Measurements from ENCODE around the gene OGFR.

Gene OGFR

GRCh38 chr20:62793757-62794006 is 11.0 kb upstream of the OGFR start:
- Histone ChIP-seq H3K27ac (no peak overlapping the region), H2AFZ (ENCODE audit: low read depth) (peak overlapping the region; percentile 78; the same call in 1 of the 2 replicates), H4K20me1 (ENCODE audit: insufficient read depth) (no peaks in the 10 kb centered on the region), H3K4me1 (ENCODE audit: low read depth, poor library complexity, severe bottlenecking) (peaks cover 28% of the 10 kb centered on the region), H3K4me3 (IDR thresholded peaks at IDR 0.05; ENCODE audit: insufficient read depth, low read depth, low read length) (no peak overlapping the region), H3K9ac (no peak overlapping the region; the same call in 1 of the 2 replicates), H3K4me2 (peak overlapping the region; percentile 71), H3K36me3 (ENCODE audit: insufficient read depth) (peaks cover 4% of the 10 kb centered on the region; the same call in 1 of the 2 replicates), H3K27me3 (ENCODE audit: insufficient read depth, low read depth) (peaks cover 29% of the 10 kb centered on the region), H3K79me2 (ENCODE audit: insufficient read depth, low read depth) (no peaks in the 10 kb centered on the region)
- no peak for TF ChIP-seq CTCF (conservative IDR thresholded peaks at IDR 0.05; ENCODE audit: low read depth, low read length)

- H3K4me1 ChIP-seq (ENCODE audit: low read depth, poor library complexity, severe bottlenecking): peaks cover 28% of the 10 kb centered on the region
- peak overlapping the region; percentile 90; the same call in 1 of the 2 replicates for H2AFZ ChIP-seq (ENCODE audit: low read depth)
- H3K36me3 ChIP-seq (ENCODE audit: insufficient read depth): peaks cover 7% of the 10 kb centered on the region; the same call in 1 of the 2 replicates
- no peaks in the 10 kb centered on the region for H4K20me1 ChIP-seq (ENCODE audit: insufficient read depth)
- H3K27me3 ChIP-seq (ENCODE audit: insufficient read depth, low read depth): peaks cover 24% of the 10 kb centered on the region
- peak overlapping the region; percentile 82; the same call in 1 of the 2 replicates for H3K9ac ChIP-seq
- TF ChIP-seq CTCF (conservative IDR thresholded peaks at IDR 0.05; ENCODE audit: low read depth, low read length): no peak
- H3K4me2 ChIP-seq: peak overlapping the region; percentile 97
- no peak overlapping the region for H3K4me3 ChIP-seq (IDR thresholded peaks at IDR 0.05; ENCODE audit: insufficient read depth, low read depth, low read length)
- H3K27ac ChIP-seq: peak overlapping the region; percentile 59
- no peaks in the 10 kb centered on the region for H3K79me2 ChIP-seq (ENCODE audit: insufficient read depth, low read depth)
These were observed 10.5 kb upstream of the OGFR start for GRCh38 chr20:62794007-62794724.

DNA sequence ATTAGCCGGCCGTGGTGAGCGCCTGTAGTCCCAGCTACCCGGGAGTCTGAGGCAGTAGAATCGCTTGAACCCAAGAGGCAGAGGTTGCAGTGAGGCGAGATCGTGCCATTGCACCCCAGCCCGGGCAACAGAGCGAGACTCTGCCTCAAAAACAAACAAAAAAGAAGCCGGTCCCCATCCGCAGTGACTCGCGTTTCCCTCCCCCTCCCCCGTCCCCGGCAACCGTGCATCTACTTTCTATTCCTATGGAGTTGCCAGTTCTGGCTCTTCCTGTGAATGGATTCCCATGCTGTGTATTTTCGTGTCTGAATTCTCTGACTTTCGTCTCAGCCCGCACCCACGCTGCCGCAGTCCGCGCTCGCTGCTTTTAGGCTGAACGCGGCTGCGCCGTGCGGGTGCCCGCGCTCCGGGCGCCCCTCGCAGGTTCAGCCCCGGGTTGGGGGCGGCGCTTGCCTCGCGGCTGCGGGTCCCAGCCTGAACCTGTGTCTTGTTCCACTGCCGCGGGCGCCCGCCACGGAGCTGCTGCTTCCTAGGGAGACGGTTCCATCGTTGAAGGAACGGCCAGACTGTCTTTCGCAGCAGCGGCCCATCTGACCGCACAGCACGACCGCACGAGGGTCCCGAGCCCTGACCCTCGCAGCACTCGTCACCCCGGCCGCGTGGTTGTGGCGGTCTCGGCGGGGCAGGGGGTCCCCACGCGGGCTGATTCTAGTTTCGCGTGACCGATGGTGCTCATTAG is 9.4 kb upstream of the OGFR start:
- Histone ChIP-seq H3K9ac (peak overlapping the region; percentile 82), H3K27ac (peak overlapping the region; percentile 59), H4K20me1 (ENCODE audit: insufficient read depth) (no peaks in the 10 kb centered on the region), H3K27me3 (ENCODE audit: insufficient read depth, low read depth) (peaks cover 14% of the 10 kb centered on the region), H3K4me2 (peak overlapping the region; percentile 97), H3K36me3 (ENCODE audit: insufficient read depth) (peaks cover 7% of the 10 kb centered on the region; the same call in 1 of the 2 replicates), H2AFZ (ENCODE audit: low read depth) (peak overlapping the region; percentile 90), H3K4me1 (ENCODE audit: low read depth, poor library complexity, severe bottlenecking) (peaks cover 28% of the 10 kb centered on the region), H3K79me2 (ENCODE audit: insufficient read depth, low read depth) (no peaks in the 10 kb centered on the region), H3K4me3 (IDR thresholded peaks at IDR 0.05; ENCODE audit: insufficient read depth, low read depth, low read length) (no peak overlapping the region)
- TF ChIP-seq CTCF (conservative IDR thresholded peaks at IDR 0.05; ENCODE audit: low read depth, low read length): no peak

DNA sequence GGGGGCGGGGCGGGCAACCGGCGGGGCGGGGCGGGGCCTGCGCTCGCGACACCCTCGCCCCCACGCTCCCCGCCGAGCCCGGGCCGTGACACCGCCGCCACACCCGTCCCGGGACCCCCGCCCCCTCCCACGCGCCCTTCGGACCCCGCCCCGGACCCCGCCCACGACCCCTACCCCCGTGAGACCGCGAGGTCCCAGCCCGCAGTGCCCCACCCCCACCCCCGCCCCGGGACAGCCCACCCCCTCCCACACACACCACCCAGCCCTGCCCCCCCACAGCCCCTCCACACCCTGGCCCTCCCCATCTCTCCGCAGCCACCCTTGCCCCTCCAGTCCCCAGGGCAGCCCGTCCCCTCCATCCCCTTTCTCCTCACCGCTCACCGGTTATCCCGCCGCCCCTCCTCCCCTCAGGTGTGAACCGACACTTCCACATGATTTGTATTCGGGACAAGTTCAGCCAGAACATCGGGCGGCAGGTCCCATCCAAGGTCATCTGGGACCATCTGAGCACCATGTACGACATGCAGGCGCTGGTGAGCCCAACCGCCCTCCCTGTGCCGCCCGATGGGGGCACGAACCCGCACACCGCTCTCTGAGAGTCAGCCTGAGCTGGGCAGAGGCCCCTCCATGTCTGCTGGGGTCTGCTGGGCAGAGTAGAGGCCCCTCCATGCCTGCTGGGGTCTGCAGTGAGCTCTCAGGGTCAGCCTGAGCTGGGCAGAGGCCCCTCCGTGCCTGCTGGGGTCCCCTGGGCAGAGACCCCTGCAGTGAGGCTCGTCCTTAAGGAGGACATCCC is 7.7 kb upstream of the OGFR start:
- H3K4me3 ChIP-seq (IDR thresholded peaks at IDR 0.05; ENCODE audit: insufficient read depth, low read depth, low read length): no peak overlapping the region
- no peak overlapping the region for H3K27ac ChIP-seq
- no peak for TF ChIP-seq CTCF (conservative IDR thresholded peaks at IDR 0.05; ENCODE audit: low read depth, low read length)
- peaks cover 7% of the 10 kb centered on the region; the same call in 1 of the 2 replicates for H3K36me3 ChIP-seq (ENCODE audit: insufficient read depth)
- peak overlapping the region; percentile 25; the same call in 1 of the 2 replicates for H3K4me2 ChIP-seq
- peaks cover 28% of the 10 kb centered on the region for H3K4me1 ChIP-seq (ENCODE audit: low read depth, poor library complexity, severe bottlenecking)
- no peaks in the 10 kb centered on the region for H3K79me2 ChIP-seq (ENCODE audit: insufficient read depth, low read depth)
- H4K20me1 ChIP-seq (ENCODE audit: insufficient read depth): no peaks in the 10 kb centered on the region
- H3K9ac ChIP-seq: no peak overlapping the region; the same call in 1 of the 2 replicates
- peaks cover 8% of the 10 kb centered on the region; the same call in 1 of the 2 replicates for H3K27me3 ChIP-seq (ENCODE audit: insufficient read depth, low read depth)
- no peak overlapping the region; the same call in 1 of the 2 replicates for H2AFZ ChIP-seq (ENCODE audit: low read depth)

Data from KMS-11 (cell line).